Measurements from ENCODE around the gene ZCCHC10. TPM values are rescaled to one million over a fixed set of nuclear protein-coding genes. Genes with fewer than 3 reads are reported as not detected.

The ZCCHC10 gene
- total and polyA plus RNA-seq, 9 of the 15 experiments (the other 6 are each of a cell fraction or from before 2014, with no cell fraction given): 11.9 to 146 (median 51.8) TPM

- no peak overlapping the region for H3K27ac ChIP-seq (ENCODE audit: extremely low read depth, low read depth, low read length)
- DNase-seq (ENCODE audit: extremely low read depth in 1 of 4, low spot score in 3 of 4): no peak
- ChIA-PET CTCF (ENCODE audit: low intra/inter-chr PET ratio) (interaction anchor here (0.7 kb wide), 1 partner anchor 44 kb away, joined by 4 read pairs; no protein-coding TSS in a partner anchor), POLR2A (interaction anchor here (0.6 to 1.2 kb wide), 2 partner anchors 21 to 59 kb away, joined by 5 read pairs; no protein-coding TSS in a partner anchor)
- no peak overlapping the region for H3K4me3 ChIP-seq
- 96% methylated on average over 2 of the region's 4 CpGs for WGBS (ENCODE audit: insufficient coverage, low coverage, missing lambda C conversion rate)
- FAIRE-seq: no peak
- intact Hi-C loops (cut with micrococcal nuclease) (no loop called here), in situ Hi-C loops (cut with MboI) (no loop called here)
- peaks cover 52% of the 10 kb centered on the region for H3K36me3 ChIP-seq (ENCODE audit: control insufficient read depth, insufficient read depth, low read length)
- BruUV-seq (replicated peaks): no TSS peak
- no peaks in the 10 kb centered on the region; a peak in 1 of 5 replicates for H3K4me1 ChIP-seq (replicated peaks in 1 of 2; ENCODE audit: control insufficient read depth in 2 of 2, insufficient read depth in 2 of 2, low read length in 2 of 2)
- no peaks in the 10 kb centered on the region for H3K27me3 ChIP-seq (ENCODE audit: control insufficient read depth in 2 of 2, insufficient read depth in 2 of 2, low read length in 2 of 2)
- H3K4me2 ChIP-seq (ENCODE audit: insufficient read depth, low read length): no peak overlapping the region
- TF ChIP-seq ZBTB7A (IDR thresholded peaks at IDR 0.05; ENCODE audit: borderline replicate concordance, control insufficient read depth, low read depth, low read length) (no peak), ZNF384 (IDR thresholded peaks at IDR 0.05; ENCODE audit: low read depth, low read length) (no peak)
- H4K20me1 ChIP-seq (replicated peaks; ENCODE audit: control insufficient read depth, insufficient read depth, low read length): no peaks in the 10 kb centered on the region
- H3K9me3 ChIP-seq (replicated peaks; ENCODE audit: control insufficient read depth, insufficient read depth, low read depth, low read length): no peaks in the 10 kb centered on the region
- no peaks in the 10 kb centered on the region for H3K9me1 ChIP-seq (ENCODE audit: control insufficient read depth, insufficient read depth, low read length)
- no peak overlapping the region for H3K9ac ChIP-seq (ENCODE audit: insufficient read depth in 1 of 2, low read depth in 2 of 2, low read length in 2 of 2)
- H3K79me2 ChIP-seq (ENCODE audit: control insufficient read depth, insufficient read depth, low read length): peaks cover 20% of the 10 kb centered on the region
- no peak overlapping the region for H2AFZ ChIP-seq (ENCODE audit: low read depth, low read length)
- ATAC-seq: no peak
Observed at GRCh38 chr5:133017964-133018363, 8.4 kb downstream of the ZCCHC10 start.

- 100% methylated on average over 1 of the region's 1 CpG for WGBS (ENCODE audit: insufficient coverage, low coverage, missing lambda C conversion rate)
- in situ Hi-C loops (cut with MboI): no loop called here
- no peak for FAIRE-seq
Observed at GRCh38 chr5:133015466-133015865, 10.9 kb downstream of the ZCCHC10 start.

More at GRCh38 chr5:133015466-133015865, 10.9 kb downstream of the ZCCHC10 start:
- Histone ChIP-seq H3K9me1 (ENCODE audit: control insufficient read depth, insufficient read depth, low read length) (no peaks in the 10 kb centered on the region), H3K4me1 (replicated peaks in 1 of 2; ENCODE audit: control insufficient read depth in 2 of 2, insufficient read depth in 2 of 2, low read length in 2 of 2) (no peaks in the 10 kb centered on the region; a peak in 1 of 5 replicates), H3K4me2 (ENCODE audit: insufficient read depth, low read length) (no peak overlapping the region), H3K36me3 (ENCODE audit: control insufficient read depth, insufficient read depth, low read length) (peaks cover 40% of the 10 kb centered on the region), H2AFZ (ENCODE audit: low read depth, low read length) (no peak overlapping the region), H3K27me3 (ENCODE audit: control insufficient read depth in 2 of 2, insufficient read depth in 2 of 2, low read length in 2 of 2) (no peaks in the 10 kb centered on the region), H4K20me1 (replicated peaks; ENCODE audit: control insufficient read depth, insufficient read depth, low read length) (no peaks in the 10 kb centered on the region), H3K4me3 (no peak overlapping the region), H3K27ac (ENCODE audit: extremely low read depth, low read depth, low read length) (no peak overlapping the region), H3K79me2 (ENCODE audit: control insufficient read depth, insufficient read depth, low read length) (peaks cover 8% of the 10 kb centered on the region; the same call in 1 of the 3 replicates), H3K9ac (ENCODE audit: insufficient read depth in 1 of 2, low read depth in 2 of 2, low read length in 2 of 2) (no peak overlapping the region), H3K9me3 (replicated peaks; ENCODE audit: control insufficient read depth, insufficient read depth, low read depth, low read length) (no peaks in the 10 kb centered on the region)
- no peak for TF ChIP-seq RFX7 (CRISPR knock-in tag; IDR thresholded peaks at IDR 0.05)
- TF ChIP-seq ZC3H11A (IDR thresholded peaks at IDR 0.05; ENCODE audit: low read depth, low read length): no peak
- no peak for TF ChIP-seq MAFF (IDR thresholded peaks at IDR 0.05; ENCODE audit: low read length)
- no peak for TF ChIP-seq ZNF589 (CRISPR knock-in tag; IDR thresholded peaks at IDR 0.05; ENCODE audit: low read depth)
- TF ChIP-seq, protein P1, sequence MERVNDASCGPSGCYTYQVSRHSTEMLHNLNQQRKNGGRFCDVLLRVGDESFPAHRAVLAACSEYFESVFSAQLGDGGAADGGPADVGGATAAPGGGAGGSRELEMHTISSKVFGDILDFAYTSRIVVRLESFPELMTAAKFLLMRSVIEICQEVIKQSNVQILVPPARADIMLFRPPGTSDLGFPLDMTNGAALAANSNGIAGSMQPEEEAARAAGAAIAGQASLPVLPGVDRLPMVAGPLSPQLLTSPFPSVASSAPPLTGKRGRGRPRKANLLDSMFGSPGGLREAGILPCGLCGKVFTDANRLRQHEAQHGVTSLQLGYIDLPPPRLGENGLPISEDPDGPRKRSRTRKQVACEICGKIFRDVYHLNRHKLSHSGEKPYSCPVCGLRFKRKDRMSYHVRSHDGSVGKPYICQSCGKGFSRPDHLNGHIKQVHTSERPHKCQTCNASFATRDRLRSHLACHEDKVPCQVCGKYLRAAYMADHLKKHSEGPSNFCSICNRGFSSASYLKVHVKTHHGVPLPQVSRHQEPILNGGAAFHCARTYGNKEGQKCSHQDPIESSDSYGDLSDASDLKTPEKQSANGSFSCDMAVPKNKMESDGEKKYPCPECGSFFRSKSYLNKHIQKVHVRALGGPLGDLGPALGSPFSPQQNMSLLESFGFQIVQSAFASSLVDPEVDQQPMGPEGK (CRISPR knock-in tag; IDR thresholded peaks at IDR 0.05; ENCODE audit: borderline replicate concordance): no peak
- TF ChIP-seq PTTG1 (tag; IDR thresholded peaks at IDR 0.05; ENCODE audit: low read depth): no peak
- intact Hi-C loops (cut with micrococcal nuclease): no loop called here
- DNase-seq (ENCODE audit: extremely low read depth in 1 of 4, low spot score in 3 of 4) (no peak), ATAC-seq (0 out of 3 replicates have a peak, but pooled peaks have one; percentile 38)
- ChIA-PET POLR2A (interaction anchor here (0.6 to 0.7 kb wide), 2 partner anchors 108 to 225 kb away, joined by 3 to 5 read pairs; no protein-coding TSS in a partner anchor), CTCF (ENCODE audit: low intra/inter-chr PET ratio) (no interaction called here)
- no TSS peak for BruUV-seq (replicated peaks)
